ENCODE data around the gene PRRT4.

The PRRT4 gene

GRCh38 chr7:128311013-128311412 is 50.5 kb downstream of the PRRT4 start:
- DNase-seq, result no peak
- no peak overlapping the region for H3K4me3 Mint-ChIP-seq
- peaks cover 96% of the 10 kb centered on the region for H3K36me3 Mint-ChIP-seq (ENCODE audit: low read depth)
- H3K27ac Mint-ChIP-seq, result no peak overlapping the region
- H3K4me1 Mint-ChIP-seq, result no peaks in the 10 kb centered on the region
- H3K27me3 Mint-ChIP-seq (ENCODE audit: low read depth, poor library complexity), result peaks cover 4% of the 10 kb centered on the region
- TF ChIP-seq CTCF (IDR thresholded peaks at IDR 0.05), result no peak
- H3K9me3 Mint-ChIP-seq, result no peaks in the 10 kb centered on the region

GRCh38 chr7:128310499-128310898 is 51.0 kb downstream of the PRRT4 start:
- H3K4me1 Mint-ChIP-seq, result no peaks in the 10 kb centered on the region
- no peak for DNase-seq
- H3K27ac Mint-ChIP-seq, result no peak overlapping the region
- peaks cover 4% of the 10 kb centered on the region for H3K27me3 Mint-ChIP-seq (ENCODE audit: low read depth, poor library complexity)
- H3K36me3 Mint-ChIP-seq (ENCODE audit: low read depth), result peaks cover 96% of the 10 kb centered on the region
- no peaks in the 10 kb centered on the region for H3K9me3 Mint-ChIP-seq
- no peak for TF ChIP-seq CTCF (IDR thresholded peaks at IDR 0.05)
- no peak overlapping the region for H3K4me3 Mint-ChIP-seq

- Mint-ChIP-seq H3K27ac (no peak overlapping the region), H3K9me3 (no peaks in the 10 kb centered on the region), H3K27me3 (ENCODE audit: low read depth, poor library complexity) (peaks cover 4% of the 10 kb centered on the region), H3K4me3 (no peak overlapping the region), H3K4me1 (no peaks in the 10 kb centered on the region), H3K36me3 (ENCODE audit: low read depth) (peaks cover 96% of the 10 kb centered on the region)
- TF ChIP-seq CTCF (IDR thresholded peaks at IDR 0.05), result no peak
- no peak for DNase-seq
Observed at GRCh38 chr7:128309976-128310375, 51.5 kb downstream of the PRRT4 start.

GRCh38 chr7:128309124-128309523 is 52.4 kb downstream of the PRRT4 start:
- no peak for DNase-seq
- H3K4me3 Mint-ChIP-seq, result no peak overlapping the region
- TF ChIP-seq CTCF (IDR thresholded peaks at IDR 0.05), result no peak
- H3K36me3 Mint-ChIP-seq (ENCODE audit: low read depth), result peaks cover 88% of the 10 kb centered on the region
- H3K27ac Mint-ChIP-seq, result no peak overlapping the region
- H3K27me3 Mint-ChIP-seq (ENCODE audit: low read depth, poor library complexity), result peaks cover 4% of the 10 kb centered on the region
- H3K4me1 Mint-ChIP-seq, result no peaks in the 10 kb centered on the region
- H3K9me3 Mint-ChIP-seq, result no peaks in the 10 kb centered on the region

- H3K4me1 Mint-ChIP-seq, result peaks cover 3% of the 10 kb centered on the region
- TF ChIP-seq CTCF (IDR thresholded peaks at IDR 0.05), result no peak
- no peak overlapping the region for H3K27ac Mint-ChIP-seq
- peaks cover 70% of the 10 kb centered on the region for H3K36me3 Mint-ChIP-seq (ENCODE audit: low read depth)
- H3K27me3 Mint-ChIP-seq (ENCODE audit: low read depth, poor library complexity), result peaks cover 4% of the 10 kb centered on the region
- no peak for DNase-seq
- H3K4me3 Mint-ChIP-seq, result no peak overlapping the region
- no peaks in the 10 kb centered on the region for H3K9me3 Mint-ChIP-seq
Observed at GRCh38 chr7:128307061-128307460, 54.4 kb downstream of the PRRT4 start.

- Mint-ChIP-seq H3K27me3 (ENCODE audit: low read depth, poor library complexity) (no peaks in the 10 kb centered on the region), H3K36me3 (ENCODE audit: low read depth) (peaks cover 41% of the 10 kb centered on the region), H3K4me3 (no peak overlapping the region), H3K4me1 (peaks cover 17% of the 10 kb centered on the region), H3K27ac (no peak overlapping the region), H3K9me3 (no peaks in the 10 kb centered on the region)
- TF ChIP-seq CTCF (IDR thresholded peaks at IDR 0.05), result no peak
- no peak for DNase-seq
Observed at GRCh38 chr7:128304212-128304611, 57.3 kb downstream of the PRRT4 start.
